ENCODE measurements around the gene HAP1. TPM values are rescaled to one million over a fixed set of nuclear protein-coding genes. Genes with fewer than 3 reads are reported as not detected.

Gene HAP1
- total and polyA plus RNA-seq, 2 of the 8 experiments (the other 6 are each of a cell fraction or from before 2014, with no cell fraction given) = 2.3 to 3.6 TPM

DNA sequence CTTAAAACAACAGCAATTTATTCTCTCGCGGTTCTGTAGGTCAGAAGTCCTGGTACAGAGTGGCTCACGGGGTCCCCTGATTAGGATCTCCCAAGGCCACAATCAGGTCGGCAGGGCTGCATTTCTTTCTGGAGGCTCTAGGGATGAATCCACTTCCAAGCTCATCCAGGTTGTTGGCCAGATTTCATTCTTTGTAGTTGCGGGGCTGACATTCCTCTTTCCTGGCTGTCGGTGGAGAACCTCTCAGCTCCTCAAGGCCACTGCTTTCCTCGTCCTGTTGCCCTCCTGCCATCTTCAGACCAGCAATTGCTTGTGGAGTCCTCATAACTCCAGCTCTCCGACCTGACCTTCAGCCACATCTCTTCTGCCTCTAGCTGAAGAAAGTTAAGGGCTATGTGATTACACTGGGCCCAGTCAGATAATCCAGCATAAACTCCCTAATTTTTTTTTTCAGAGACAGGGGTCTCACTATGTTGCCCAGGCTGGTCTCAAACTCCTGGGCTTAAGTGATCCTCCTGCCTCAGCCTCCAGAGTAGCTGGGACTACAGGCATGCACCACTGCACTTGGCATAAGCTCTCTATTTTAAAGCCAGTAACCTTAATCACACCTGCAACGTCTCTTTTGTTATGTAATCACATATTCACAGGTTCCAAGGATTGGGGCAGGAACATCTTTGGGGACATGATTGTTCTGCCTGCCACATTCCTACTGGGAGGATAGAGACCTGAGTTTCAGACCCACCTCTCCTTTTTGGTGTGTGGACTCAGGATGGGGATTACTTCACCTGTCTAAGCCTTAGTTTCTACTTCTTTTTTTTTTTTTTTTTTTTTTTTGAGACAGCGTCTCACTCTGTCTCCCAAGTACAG is 26.4 kb downstream of the HAP1 start:
- H2BK120ac ChIP-seq (replicated peaks; ENCODE audit: low read depth, low read length) = no peak overlapping the region
- 72% methylated on average over 9 of the region's 10 CpGs; no CpG with 5 or more reads in 1 of the 2 experiments for WGBS, 2 experiments (ENCODE audit: extremely low coverage in 1 of 2, insufficient coverage in 1 of 2, insufficient read length in 1 of 2, insufficient replicate concordance in 2 of 2, low coverage in 1 of 2, low lambda C conversion rate in 2 of 2, missing lambda C conversion rate in 1 of 2)
- H4K8ac ChIP-seq (ENCODE audit: extremely low read depth, insufficient read depth, low read length) = no peak overlapping the region
- no peak overlapping the region for H2AK5ac ChIP-seq (ENCODE audit: low read depth, low read length)
- H3K79me2 ChIP-seq (ENCODE audit: control insufficient read depth in 1 of 2, insufficient read depth in 2 of 2, low read length in 2 of 2) = no peaks in the 10 kb centered on the region
- peaks cover 15 to 80% (median 70%) of the 10 kb centered on the region in 4 experiments for H3K27me3 ChIP-seq (replicated peaks in 1 of 4; ENCODE audit: control insufficient read depth in 3 of 4, extremely low read depth in 1 of 4, insufficient read depth in 3 of 4, low read length in 3 of 4)
- no peak for DNase-seq (ENCODE audit: low read depth in 1 of 2, low spot score in 2 of 2)
- no peak overlapping the region for H3K27ac ChIP-seq (ENCODE audit: low read depth, low read length)
- no peak overlapping the region for H2AFZ ChIP-seq (ENCODE audit: low read length)
- H3K18ac ChIP-seq (ENCODE audit: extremely low read depth, low read length) = no peak overlapping the region
- POLR2A ChIA-PET (ENCODE audit: partially characterized antibody) = interaction anchor here (0.8 to 22.1 kb wide), 5 partner anchors 10 to 157 kb away, joined by 3 to 378 read pairs (median 4); partner anchors contain the start of genes EIF1 and KLHL11
- H3K79me1 ChIP-seq (ENCODE audit: low read depth, low read length) = no peaks in the 10 kb centered on the region
- H2BK5ac ChIP-seq (ENCODE audit: low read depth, low read length) = no peak overlapping the region
- no peak overlapping the region for H2BK20ac ChIP-seq (ENCODE audit: low read length)
- H3K56ac ChIP-seq (replicated peaks; ENCODE audit: insufficient read length, low read depth, low read length) = no peak overlapping the region
- H2BK15ac ChIP-seq (ENCODE audit: low read length) = peak overlapping the region; percentile 61; the same call in 1 of the 2 replicates
- H3K4me1 ChIP-seq (replicated peaks in 1 of 4; ENCODE audit: control insufficient read depth in 3 of 4, insufficient read depth in 4 of 4, low read length in 3 of 4) = peaks cover 6 to 18% (median 10%) of the 10 kb centered on the region in 4 experiments
- H3K4me3 ChIP-seq (ENCODE audit: extremely low read depth in 1 of 4, insufficient read depth in 2 of 4, low read depth in 3 of 4, low read length in 4 of 4) = no peak overlapping the region
- no peak overlapping the region for H4K91ac ChIP-seq (replicated peaks; ENCODE audit: insufficient read length, low read length)
- H3K4ac ChIP-seq (replicated peaks; ENCODE audit: insufficient read length, low read depth, low read length) = no peak overlapping the region
- H3K9ac ChIP-seq (replicated peaks in 1 of 4; ENCODE audit: extremely low read depth in 1 of 4, low read depth in 3 of 4, low read length in 3 of 4) = no peak overlapping the region
- no peaks in the 10 kb centered on the region for H3K36me3 ChIP-seq (ENCODE audit: control insufficient read depth in 2 of 4, insufficient read depth in 4 of 4, low read length in 3 of 4)
- H3K4me2 ChIP-seq (ENCODE audit: insufficient read depth in 1 of 2, low read depth in 2 of 2, low read length in 2 of 2) = no peak overlapping the region
- FAIRE-seq = peak; percentile 42
- H2BK12ac ChIP-seq (ENCODE audit: low read depth, low read length) = no peak overlapping the region
- no peak overlapping the region for H3K14ac ChIP-seq (ENCODE audit: insufficient read length)
- H3K9me3 ChIP-seq (ENCODE audit: insufficient read depth in 2 of 2, low read depth in 1 of 2, low read length in 1 of 2) = peaks cover 2 to 3% of the 10 kb centered on the region in 2 experiments; a peak in 2 of 4 replicates
- H4K20me1 ChIP-seq (replicated peaks in 1 of 2; ENCODE audit: control insufficient read depth in 1 of 2, insufficient read depth in 2 of 2, low read length in 2 of 2) = peaks cover 2 to 6% of the 10 kb centered on the region in 2 experiments
- no peak overlapping the region for H3K23ac ChIP-seq (ENCODE audit: insufficient read length)
- no peak overlapping the region for H4K5ac ChIP-seq (ENCODE audit: insufficient read length, low read depth, low read length)
- H3K23me2 ChIP-seq (ENCODE audit: low read depth, low read length) = no peaks in the 10 kb centered on the region; the same call in 1 of the 2 replicates
- CTCF ChIA-PET (ENCODE audit: partially characterized antibody) = interaction anchor here (0.8 to 4.0 kb wide), 7 partner anchors 11 to 159 kb away, joined by 3 to 26 read pairs (median 4); no protein-coding TSS in a partner anchor
- peak in 1 of 2 experiments; percentile 88; a peak in 1 of 4 replicates for TF ChIP-seq HDAC2 (IDR thresholded peaks at IDR 0.05; ENCODE audit: borderline replicate concordance in 1 of 2, low read depth in 2 of 2, low read length in 2 of 2)
- no peak for TF ChIP-seq RFX5 (IDR thresholded peaks at IDR 0.05; ENCODE audit: borderline replicate concordance, low read depth, low read length)
- TF ChIP-seq POLR2A (IDR thresholded peaks at IDR 0.05; ENCODE audit: control extremely low read depth in 1 of 2, low read depth in 2 of 2, low read length in 2 of 2) = no peak
- TF ChIP-seq SUZ12 (IDR thresholded peaks at IDR 0.05; ENCODE audit: low read length) = no peak

All from H1 (cell line).